CD4-positive, CD25-positive, alpha-beta regulatory T cell (primary cell): Measurements from ENCODE around the gene SEPTIN1. TPM values are rescaled to one million over a fixed set of nuclear protein-coding genes. Genes with fewer than 3 reads are reported as not detected.

Experiments
- ATAC-seq, 2 donors: fragments of 150-1000 bp; cut with Tn5 transposase; one replicate each; pipeline ENCODE4 v1.10.0; 2021; ENCODE audit warnings: low read depth in 2 of 2, moderate number of reproducible peaks in 2 of 2, moderate library complexity in 1 of 2
- DNase-seq, 3 donors: peaks; one replicate each; pipeline versions ENCODE4 v3.0.0 to v3.0.0-alpha.2; 2012 to 2022; ENCODE audit warnings: mixed read lengths in 1 of 3
- H3K27ac ChIP-seq: one replicate; pipeline ENCODE4 v1.7.0; 2013; ENCODE audit warnings: mild to moderate bottlenecking, low read length; ENCODE audit not compliant: insufficient read depth, poor library complexity, severe bottlenecking
- H3K27me3 ChIP-seq: one replicate; pipeline ENCODE4 v1.7.0; 2013; ENCODE audit warnings: low read length; ENCODE audit not compliant: control insufficient read depth, insufficient read depth
- H3K36me3 ChIP-seq: one replicate; pipeline ENCODE4 v1.7.0; 2013; ENCODE audit warnings: mild to moderate bottlenecking, low read length, moderate library complexity; ENCODE audit not compliant: control insufficient read depth, insufficient read depth
- H3K4me1 ChIP-seq: 2 replicates; pipeline ENCODE4 v1.7.0; 2013; ENCODE audit warnings: mild to moderate bottlenecking, low read length; ENCODE audit not compliant: insufficient read depth, control insufficient read depth, poor library complexity, severe bottlenecking
- H3K4me3 ChIP-seq: one replicate; pipeline ENCODE4 v1.7.0; 2013; ENCODE audit warnings: low read depth, mild to moderate bottlenecking, low read length, moderate library complexity
- H3K9me3 ChIP-seq, 2 experiments: 1 replicate in 1 of 2; 2 replicates in 1 of 2; pipeline ENCODE4 v1.7.0; 2013; ENCODE audit warnings: low read length in 2 of 2, mild to moderate bottlenecking in 1 of 2, moderate library complexity in 1 of 2; ENCODE audit not compliant: control insufficient read depth in 2 of 2
- H3K27ac Mint-ChIP-seq, 3 donors: one replicate each; pipeline ENCODE4 v1.8.0; 2020 to 2022; ENCODE audit warnings: mild to moderate bottlenecking in 3 of 3, mixed read lengths in 3 of 3, moderate library complexity in 2 of 3
- H3K27me3 Mint-ChIP-seq: one replicate; pipeline ENCODE4 v1.8.0; 2022; ENCODE audit warnings: mild to moderate bottlenecking, mixed read lengths
- H3K36me3 Mint-ChIP-seq: one replicate; pipeline ENCODE4 v1.8.0; 2020; ENCODE audit warnings: mixed read lengths
- H3K4me1 Mint-ChIP-seq, 4 donors: one replicate each; pipeline ENCODE4 v1.8.0; 2020 to 2022; ENCODE audit warnings: mixed read lengths in 4 of 4, mild to moderate bottlenecking in 1 of 4
- H3K4me3 Mint-ChIP-seq, 4 donors: one replicate each; pipeline ENCODE4 v1.8.0; 2020 to 2022; ENCODE audit warnings: mild to moderate bottlenecking in 4 of 4, mixed read lengths in 4 of 4, moderate library complexity in 3 of 4
- H3K9me3 Mint-ChIP-seq, 7 donors: one replicate each; pipeline ENCODE4 v1.8.0; 2020 to 2022; ENCODE audit warnings: mixed read lengths in 7 of 7, mild to moderate bottlenecking in 3 of 7, moderate library complexity in 2 of 7
- polyA plus RNA-seq, 4 donors: library from polyadenylated mRNA; unstranded; fragments of 300-500 nt; fragmentation: Illumina TruSeq; gene quantifications; one replicate each; pipeline ENCODE4 v1.2.3, GENCODE V29; 2021
- total RNA-seq: library from RNA; stranded (reverse); gene quantifications from one replicate; pipeline ENCODE4 v1.2.3, GENCODE V29; 2022

Gene SEPTIN1
- total and polyA plus RNA-seq, 5 donors from 2014 or later: 157 to 205 (median 181) TPM

- H3K4me3 Mint-ChIP-seq: peak overlapping the region in 1 of 4 donors; percentile 26
- ATAC-seq: no peak
- no peaks in the 10 kb centered on the region for H3K27me3 Mint-ChIP-seq
- H3K4me1 Mint-ChIP-seq: peaks cover 6 to 48% (median 37%) of the 10 kb centered on the region in 4 donors
- no peaks in the 10 kb centered on the region for H3K9me3 ChIP-seq
- no peak overlapping the region for H3K4me3 ChIP-seq
- H3K9me3 Mint-ChIP-seq: no peaks in the 10 kb centered on the region
- H3K27ac Mint-ChIP-seq: peak overlapping the region in 2 of 3 donors; percentile 58 to 85
- H3K36me3 Mint-ChIP-seq: peaks cover 29% of the 10 kb centered on the region
- DNase-seq: no peak
- H3K27ac ChIP-seq: no peak overlapping the region
- H3K27me3 ChIP-seq: no peaks in the 10 kb centered on the region
- H3K4me1 ChIP-seq: peaks cover 34% of the 10 kb centered on the region
- H3K36me3 ChIP-seq: peaks cover 23% of the 10 kb centered on the region
These were observed 17.2 kb downstream of the SEPTIN1 start for GRCh38 chr16:30365200-30365599.

DNA sequence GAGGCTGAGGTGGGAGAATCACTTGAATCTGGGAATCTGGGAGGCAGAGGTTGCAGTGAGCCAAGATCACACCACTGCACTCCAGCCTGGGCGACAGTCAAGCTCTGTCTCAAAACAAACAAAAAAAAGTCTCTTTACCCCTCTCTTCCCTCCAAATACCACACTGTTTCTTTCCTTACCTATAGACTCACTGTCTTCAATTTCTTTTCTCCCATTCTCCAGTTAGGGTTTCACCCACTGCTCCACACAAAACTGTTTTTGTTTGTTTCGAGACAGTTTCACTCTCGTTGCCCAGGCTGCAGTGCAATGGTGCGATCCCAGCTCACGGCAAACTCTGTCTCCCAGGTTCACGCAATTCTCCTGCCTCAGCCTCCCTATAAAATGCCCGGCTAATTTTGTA lies 21.2 kb downstream of the SEPTIN1 start:
- peaks cover 0 to 34% (median 20%) of the 10 kb centered on the region in 4 donors for H3K4me1 Mint-ChIP-seq
- H3K27ac ChIP-seq: no peak overlapping the region
- no peak overlapping the region for H3K4me3 ChIP-seq
- H3K9me3 ChIP-seq: no peaks in the 10 kb centered on the region
- DNase-seq (no peak), ATAC-seq (no peak)
- H3K27me3 ChIP-seq: no peaks in the 10 kb centered on the region
- H3K4me1 ChIP-seq: peaks cover 1% of the 10 kb centered on the region
- peaks cover 39% of the 10 kb centered on the region for H3K36me3 Mint-ChIP-seq
- H3K27ac Mint-ChIP-seq: no peak overlapping the region
- no peaks in the 10 kb centered on the region for H3K9me3 Mint-ChIP-seq
- peak overlapping the region in 1 of 4 donors; percentile 65 for H3K4me3 Mint-ChIP-seq
- H3K36me3 ChIP-seq: peaks cover 31% of the 10 kb centered on the region
- H3K27me3 Mint-ChIP-seq: no peaks in the 10 kb centered on the region

- Histone ChIP-seq H3K36me3 (peaks cover 31% of the 10 kb centered on the region), H3K4me1 (peaks cover 11% of the 10 kb centered on the region), H3K4me3 (no peak overlapping the region), H3K9me3 (no peaks in the 10 kb centered on the region), H3K27me3 (no peaks in the 10 kb centered on the region), H3K27ac (no peak overlapping the region)
- H3K27ac Mint-ChIP-seq: peak overlapping the region in 1 of 3 donors; percentile 37
- DNase-seq (no peak), ATAC-seq (no peak)
- H3K4me3 Mint-ChIP-seq: peak overlapping the region in 1 of 4 donors; percentile 26
- no peaks in the 10 kb centered on the region for H3K27me3 Mint-ChIP-seq
- H3K36me3 Mint-ChIP-seq: peaks cover 30% of the 10 kb centered on the region
- no peaks in the 10 kb centered on the region for H3K9me3 Mint-ChIP-seq
- peaks cover 4 to 35% (median 22%) of the 10 kb centered on the region in 4 donors for H3K4me1 Mint-ChIP-seq
These were observed 22.5 kb downstream of the SEPTIN1 start for GRCh38 chr16:30359871-30360170.

GRCh38 chr16:30358990-30359870 lies 23.1 kb downstream of the SEPTIN1 start:
- H3K4me1 ChIP-seq: peaks cover 16% of the 10 kb centered on the region
- no peak overlapping the region for H3K27ac Mint-ChIP-seq
- H3K27ac ChIP-seq: no peak overlapping the region
- no peaks in the 10 kb centered on the region for H3K27me3 ChIP-seq
- H3K36me3 ChIP-seq: peaks cover 26% of the 10 kb centered on the region
- peaks cover 4 to 35% (median 23%) of the 10 kb centered on the region in 4 donors for H3K4me1 Mint-ChIP-seq
- H3K36me3 Mint-ChIP-seq: peaks cover 27% of the 10 kb centered on the region
- H3K27me3 Mint-ChIP-seq: no peaks in the 10 kb centered on the region
- H3K4me3 ChIP-seq: no peak overlapping the region
- no peaks in the 10 kb centered on the region for H3K9me3 ChIP-seq
- DNase-seq (no peak), ATAC-seq (no peak)
- peak overlapping the region in 1 of 4 donors; percentile 44 for H3K4me3 Mint-ChIP-seq
- no peaks in the 10 kb centered on the region for H3K9me3 Mint-ChIP-seq

GRCh38 chr16:30358577-30358936 lies 23.8 kb downstream of the SEPTIN1 start:
- H3K9me3 ChIP-seq: no peaks in the 10 kb centered on the region
- no peak overlapping the region for H3K27ac Mint-ChIP-seq

GRCh38 chr16:30357715-30358576 lies 24.4 kb downstream of the SEPTIN1 start:
- peak overlapping the region in 2 of 3 donors; percentile 41 to 83 for H3K27ac Mint-ChIP-seq
- ATAC-seq (no peak), DNase-seq (no peak)
- Histone ChIP-seq H3K4me1 (peaks cover 24% of the 10 kb centered on the region), H3K4me3 (no peak overlapping the region), H3K36me3 (peaks cover 23% of the 10 kb centered on the region), H3K27ac (no peak overlapping the region), H3K9me3 (no peaks in the 10 kb centered on the region), H3K27me3 (no peaks in the 10 kb centered on the region)
- peaks cover 21% of the 10 kb centered on the region for H3K36me3 Mint-ChIP-seq
- peaks cover 4 to 40% (median 20%) of the 10 kb centered on the region in 4 donors for H3K4me1 Mint-ChIP-seq
- peak overlapping the region in 1 of 4 donors; percentile 51 for H3K4me3 Mint-ChIP-seq
- H3K27me3 Mint-ChIP-seq: no peaks in the 10 kb centered on the region
- no peaks in the 10 kb centered on the region for H3K9me3 Mint-ChIP-seq

More at GRCh38 chr16:30358577-30358936, 23.8 kb downstream of the SEPTIN1 start:
- peaks cover 24% of the 10 kb centered on the region for H3K36me3 ChIP-seq
- peak overlapping the region in 1 of 4 donors; percentile 44 for H3K4me3 Mint-ChIP-seq
- H3K4me3 ChIP-seq: no peak overlapping the region
- H3K4me1 Mint-ChIP-seq: peaks cover 4 to 38% (median 25%) of the 10 kb centered on the region in 4 donors
- no peaks in the 10 kb centered on the region for H3K27me3 ChIP-seq
- H3K9me3 Mint-ChIP-seq: no peaks in the 10 kb centered on the region
- no peaks in the 10 kb centered on the region for H3K27me3 Mint-ChIP-seq
- ATAC-seq (no peak), DNase-seq (no peak)
- H3K36me3 Mint-ChIP-seq: peaks cover 25% of the 10 kb centered on the region
- peaks cover 23% of the 10 kb centered on the region for H3K4me1 ChIP-seq
- no peak overlapping the region for H3K27ac ChIP-seq

GRCh38 chr16:30357085-30357714 lies 25.2 kb downstream of the SEPTIN1 start:
- peak overlapping the region in 2 of 3 donors; percentile 67 to 99 for H3K27ac Mint-ChIP-seq
- H3K36me3 ChIP-seq: peaks cover 25% of the 10 kb centered on the region
- H3K27me3 Mint-ChIP-seq: no peaks in the 10 kb centered on the region
- H3K27ac ChIP-seq: no peak overlapping the region
- H3K27me3 ChIP-seq: no peaks in the 10 kb centered on the region
- ATAC-seq (no peak), DNase-seq (no peak)
- H3K4me3 Mint-ChIP-seq: peak overlapping the region in 2 of 4 donors; percentile 51 to 100
- H3K4me1 ChIP-seq: peaks cover 24% of the 10 kb centered on the region
- H3K36me3 Mint-ChIP-seq: peaks cover 19% of the 10 kb centered on the region
- no peaks in the 10 kb centered on the region for H3K9me3 Mint-ChIP-seq
- no peak overlapping the region for H3K4me3 ChIP-seq
- H3K4me1 Mint-ChIP-seq: peaks cover 4 to 44% (median 19%) of the 10 kb centered on the region in 4 donors
- H3K9me3 ChIP-seq: no peaks in the 10 kb centered on the region
